Measurements from ENCODE around the gene FRMD8. TPM values are rescaled to one million over a fixed set of nuclear protein-coding genes. Genes with fewer than 3 reads are reported as not detected.

Gene FRMD8
- total RNA-seq, 1 experiment from 2014 or later: 22.7 TPM

DNA sequence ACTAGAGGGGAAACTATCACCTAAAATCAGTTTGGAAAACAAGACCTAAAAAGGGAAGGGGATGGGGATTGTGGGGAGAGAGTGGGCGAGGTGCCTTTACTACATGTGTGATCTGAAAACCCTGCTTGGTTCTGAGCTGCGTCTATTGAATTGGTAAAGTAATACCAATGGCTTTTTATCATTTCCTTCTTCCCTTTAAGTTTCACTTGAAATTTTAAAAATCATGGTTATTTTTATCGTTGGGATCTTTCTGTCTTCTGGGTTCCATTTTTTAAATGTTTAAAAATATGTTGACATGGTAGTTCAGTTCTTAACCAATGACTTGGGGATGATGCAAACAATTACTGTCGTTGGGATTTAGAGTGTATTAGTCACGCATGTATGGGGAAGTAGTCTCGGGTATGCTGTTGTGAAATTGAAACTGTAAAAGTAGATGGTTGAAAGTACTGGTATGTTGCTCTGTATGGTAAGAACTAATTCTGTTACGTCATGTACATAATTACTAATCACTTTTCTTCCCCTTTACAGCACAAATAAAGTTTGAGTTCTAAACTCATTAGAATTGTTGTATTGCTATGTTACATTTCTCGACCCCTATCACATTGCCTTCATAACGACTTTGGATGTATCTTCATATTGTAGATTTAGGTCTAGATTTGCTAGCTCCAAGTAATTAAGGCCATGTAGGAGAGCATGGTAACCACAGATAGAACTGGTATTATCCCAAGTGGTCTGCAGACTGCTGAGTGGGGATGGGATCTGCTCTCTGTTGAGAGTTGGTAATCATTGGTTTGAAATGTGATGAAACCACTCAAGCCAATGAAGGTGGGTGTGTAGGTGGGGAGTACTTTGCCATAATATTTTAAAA is 39.8 kb downstream of the FRMD8 start:
- H3K4ac ChIP-seq (ENCODE audit: low read depth, low read length): no peak overlapping the region
- peaks cover 2% of the 10 kb centered on the region; the same call in 1 of the 2 replicates for H3K79me2 ChIP-seq (ENCODE audit: insufficient read depth, low read length)
- no peak overlapping the region for H3K4me2 ChIP-seq (ENCODE audit: insufficient read depth, insufficient read length, low read length)
- no peak overlapping the region for H2BK120ac ChIP-seq (ENCODE audit: low read depth, low read length, poor library complexity, severe bottlenecking)
- H3K23ac ChIP-seq (ENCODE audit: insufficient read length, low read depth, low read length): no peak overlapping the region
- H3T11ph ChIP-seq (ENCODE audit: low read length): no peak overlapping the region
- no peak overlapping the region for H2BK5ac ChIP-seq (ENCODE audit: insufficient read length, low read length)
- Mint-ChIP-seq H3K27ac (peak overlapping the region in 1 of 3 experiments; percentile 24; a peak in 1 of 7 replicates), H3K36me3 (ENCODE audit: insufficient read depth in 1 of 3, low read depth in 3 of 3) (no peaks in the 10 kb centered on the region), H3K27me3 (ENCODE audit: low read depth) (peaks cover 1% of the 10 kb centered on the region; the same call in 1 of the 2 replicates), H3K9me3 (no peaks in the 10 kb centered on the region), H3K4me3 (no peak overlapping the region), H3K4me1 (peaks cover 74 to 78% of the 10 kb centered on the region in 2 experiments)
- H3K9me3 ChIP-seq (ENCODE audit: control insufficient read depth, low read depth, low read length): no peaks in the 10 kb centered on the region
- H2BK20ac ChIP-seq (ENCODE audit: low read depth, low read length, poor library complexity, severe bottlenecking): no peak overlapping the region
- H3K79me1 ChIP-seq (ENCODE audit: insufficient read depth, low read depth, low read length, poor library complexity, severe bottlenecking): no peaks in the 10 kb centered on the region
- H4K5ac ChIP-seq (ENCODE audit: insufficient read length, low read depth, low read length): no peak overlapping the region
- no CpG with 5 or more reads among the region's 9 CpGs for WGBS (ENCODE audit: extremely low coverage, insufficient read length, low lambda C conversion rate)
- no peak overlapping the region for H2BK15ac ChIP-seq (ENCODE audit: low read depth, low read length)
- H3K9ac ChIP-seq (ENCODE audit: extremely low read depth, insufficient read length, low read length): no peak overlapping the region
- H3K4me1 ChIP-seq (ENCODE audit: insufficient read depth, low read length): peaks cover 29% of the 10 kb centered on the region
- H4K91ac ChIP-seq (ENCODE audit: insufficient read length, low read depth, low read length): no peak overlapping the region
- H3K18ac ChIP-seq (ENCODE audit: insufficient read length, low read depth, low read length): no peak overlapping the region
- no peak overlapping the region for H3K56ac ChIP-seq (ENCODE audit: insufficient read length, low read depth, low read length)
- H4K20me1 ChIP-seq (ENCODE audit: control insufficient read depth, insufficient read depth, insufficient read length): peaks cover 2% of the 10 kb centered on the region
- no peak overlapping the region for H3K27ac ChIP-seq (ENCODE audit: insufficient read length, low read depth, low read length)
- H3K14ac ChIP-seq (ENCODE audit: insufficient read depth, low read length): no peak overlapping the region
- no peak overlapping the region for H2BK12ac ChIP-seq (ENCODE audit: insufficient read length, low read depth, low read length)
- H4K8ac ChIP-seq (replicated peaks; ENCODE audit: insufficient read length, low read depth, low read length): no peak overlapping the region
- peaks cover 13% of the 10 kb centered on the region for H3K23me2 ChIP-seq (ENCODE audit: insufficient read length, low read depth, low read length, poor library complexity, severe bottlenecking)
- no peak overlapping the region for H2AK5ac ChIP-seq (ENCODE audit: insufficient read length, low read length)
- H2AFZ ChIP-seq (ENCODE audit: low read length): no peak overlapping the region
- H3K27me3 ChIP-seq (ENCODE audit: insufficient read depth, low read length): no peaks in the 10 kb centered on the region
- DNase-seq: no peak
- TF ChIP-seq, protein P1, sequence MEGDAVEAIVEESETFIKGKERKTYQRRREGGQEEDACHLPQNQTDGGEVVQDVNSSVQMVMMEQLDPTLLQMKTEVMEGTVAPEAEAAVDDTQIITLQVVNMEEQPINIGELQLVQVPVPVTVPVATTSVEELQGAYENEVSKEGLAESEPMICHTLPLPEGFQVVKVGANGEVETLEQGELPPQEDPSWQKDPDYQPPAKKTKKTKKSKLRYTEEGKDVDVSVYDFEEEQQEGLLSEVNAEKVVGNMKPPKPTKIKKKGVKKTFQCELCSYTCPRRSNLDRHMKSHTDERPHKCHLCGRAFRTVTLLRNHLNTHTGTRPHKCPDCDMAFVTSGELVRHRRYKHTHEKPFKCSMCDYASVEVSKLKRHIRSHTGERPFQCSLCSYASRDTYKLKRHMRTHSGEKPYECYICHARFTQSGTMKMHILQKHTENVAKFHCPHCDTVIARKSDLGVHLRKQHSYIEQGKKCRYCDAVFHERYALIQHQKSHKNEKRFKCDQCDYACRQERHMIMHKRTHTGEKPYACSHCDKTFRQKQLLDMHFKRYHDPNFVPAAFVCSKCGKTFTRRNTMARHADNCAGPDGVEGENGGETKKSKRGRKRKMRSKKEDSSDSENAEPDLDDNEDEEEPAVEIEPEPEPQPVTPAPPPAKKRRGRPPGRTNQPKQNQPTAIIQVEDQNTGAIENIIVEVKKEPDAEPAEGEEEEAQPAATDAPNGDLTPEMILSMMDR (conservative IDR thresholded peaks at IDR 0.05): no peak

All from H9 (cell line).